CD8-positive, alpha-beta memory T cell (primary cell): ENCODE results near the gene CSNK2A3. TPM values are rescaled to one million over a fixed set of nuclear protein-coding genes. Genes with fewer than 3 reads are reported as not detected.

Source experiments
- CTCF ChIA-PET: fragments of 350-600 bp; sonication (Branson Sonifier 250); formaldehyde crosslinking; loops from one replicate; lab custom pipeline; 2021; ENCODE audit warnings: antibody characterized with exemption; lab: Charles Lee
- POLR2A ChIA-PET: fragments of 350-600 bp; sonication (Branson Sonifier 250); formaldehyde crosslinking; loops from one replicate; lab custom pipeline; 2021; ENCODE audit warnings: antibody characterized with exemption; lab: Charles Lee
- DNase-seq, 5 donors: peaks; one replicate each; pipeline versions ENCODE4 v3.0.0 to v3.0.0-alpha.2; 2020 to 2022; ENCODE audit warnings: mixed read lengths in 1 of 5
- H3K27ac ChIP-seq: one replicate; pipeline ENCODE4 v1.7.0; 2013; ENCODE audit warnings: low read depth, mild to moderate bottlenecking, low read length, moderate library complexity
- H3K27me3 ChIP-seq: 2 replicates; pipeline ENCODE4 v1.7.0; 2013; ENCODE audit warnings: low read length, mild to moderate bottlenecking; ENCODE audit not compliant: insufficient read depth, poor library complexity, severe bottlenecking
- H3K36me3 ChIP-seq: 2 replicates; pipeline ENCODE4 v1.7.0; 2013; ENCODE audit warnings: mild to moderate bottlenecking, low read length, moderate library complexity; ENCODE audit not compliant: insufficient read depth
- H3K4me1 ChIP-seq: 2 replicates; pipeline ENCODE4 v1.7.0; 2013; ENCODE audit warnings: mild to moderate bottlenecking, low read length, moderate library complexity; ENCODE audit not compliant: insufficient read depth
- H3K4me3 ChIP-seq: 2 replicates; pipeline ENCODE4 v1.7.0; 2013; ENCODE audit warnings: mild to moderate bottlenecking, low read length
- H3K9me3 ChIP-seq: 2 replicates; pipeline ENCODE4 v1.7.0; 2013; ENCODE audit warnings: mild to moderate bottlenecking, low read length
- H3K27ac Mint-ChIP-seq, 8 donors: one replicate each; pipeline ENCODE4 v1.8.0; 2020 to 2021; ENCODE audit warnings: mixed read lengths in 8 of 8, mild to moderate bottlenecking in 6 of 8, inconsistent platforms in 3 of 8, moderate library complexity in 3 of 8
- H3K27me3 Mint-ChIP-seq, 2 donors: one replicate each; pipeline ENCODE4 v1.8.0; 2020 to 2021; ENCODE audit warnings: mixed read lengths in 2 of 2, mild to moderate bottlenecking in 1 of 2, moderate library complexity in 1 of 2
- H3K36me3 Mint-ChIP-seq, 3 donors: one replicate each; pipeline ENCODE4 v1.8.0; 2020 to 2021; ENCODE audit warnings: mixed read lengths in 3 of 3, inconsistent platforms in 1 of 3, mild to moderate bottlenecking in 1 of 3
- H3K4me1 Mint-ChIP-seq, 3 donors: one replicate each; pipeline ENCODE4 v1.8.0; 2020 to 2021; ENCODE audit warnings: mixed read lengths in 3 of 3, inconsistent platforms in 1 of 3, mild to moderate bottlenecking in 1 of 3
- H3K4me3 Mint-ChIP-seq, 7 donors: one replicate each; pipeline ENCODE4 v1.8.0; 2020 to 2021; ENCODE audit warnings: mixed read lengths in 7 of 7, mild to moderate bottlenecking in 6 of 7, moderate library complexity in 4 of 7, inconsistent platforms in 2 of 7
- H3K9me3 Mint-ChIP-seq, 5 donors: one replicate each; pipeline ENCODE4 v1.8.0; 2020 to 2022; ENCODE audit warnings: mixed read lengths in 5 of 5, mild to moderate bottlenecking in 3 of 5, moderate library complexity in 2 of 5, inconsistent platforms in 1 of 5
- polyA plus RNA-seq: library from polyadenylated mRNA; unstranded; fragments of 300-500 nt; fragmentation: Illumina TruSeq; gene quantifications from one replicate; pipeline ENCODE4 v1.2.3, GENCODE V29; 2021
- total RNA-seq, 2 experiments: library from RNA; stranded (reverse); gene quantifications; one replicate each; pipeline ENCODE4 v1.2.3, GENCODE V29; 2021

The CSNK2A3 gene
- total and polyA plus RNA-seq, 3 experiments from 2014 or later: 1.1 to 2.6 (median 2.6) TPM

- no peaks in the 10 kb centered on the region for H3K36me3 ChIP-seq
- DNase-seq: no peak
- ChIA-PET CTCF (no interaction called here), POLR2A (no interaction called here)
- Mint-ChIP-seq H3K36me3 (no peaks in the 10 kb centered on the region), H3K27ac (no peak overlapping the region), H3K4me3 (no peak overlapping the region), H3K4me1 (no peaks in the 10 kb centered on the region), H3K27me3 (peaks cover 4 to 14% of the 10 kb centered on the region in 2 donors), H3K9me3 (no peaks in the 10 kb centered on the region)
- H3K4me3 ChIP-seq: no peak overlapping the region
- H3K27me3 ChIP-seq: no peaks in the 10 kb centered on the region
- H3K4me1 ChIP-seq: no peaks in the 10 kb centered on the region
- no peak overlapping the region for H3K27ac ChIP-seq
- no peaks in the 10 kb centered on the region for H3K9me3 ChIP-seq
These were observed 41.2 kb upstream of the CSNK2A3 start for GRCh38 chr11:11394241-11394640.

GRCh38 chr11:11391796-11392463 is 38.9 kb upstream of the CSNK2A3 start:
- H3K9me3 ChIP-seq: no peaks in the 10 kb centered on the region
- no peak overlapping the region for H3K27ac Mint-ChIP-seq
- no peak overlapping the region for H3K4me3 Mint-ChIP-seq
- no peaks in the 10 kb centered on the region for H3K4me1 ChIP-seq
- no peak overlapping the region for H3K4me3 ChIP-seq
- no peaks in the 10 kb centered on the region for H3K36me3 Mint-ChIP-seq
- ChIA-PET CTCF (no interaction called here), POLR2A (no interaction called here)
- no peak for DNase-seq
- no peak overlapping the region for H3K27ac ChIP-seq
- H3K9me3 Mint-ChIP-seq: no peaks in the 10 kb centered on the region
- H3K36me3 ChIP-seq: no peaks in the 10 kb centered on the region
- no peaks in the 10 kb centered on the region for H3K4me1 Mint-ChIP-seq
- peaks cover 4 to 29% of the 10 kb centered on the region in 2 donors for H3K27me3 Mint-ChIP-seq
- H3K27me3 ChIP-seq: no peaks in the 10 kb centered on the region

GRCh38 chr11:11391169-11391568 is 38.1 kb upstream of the CSNK2A3 start:
- Histone ChIP-seq H3K27me3 (no peaks in the 10 kb centered on the region), H3K4me3 (no peak overlapping the region), H3K4me1 (no peaks in the 10 kb centered on the region), H3K9me3 (no peaks in the 10 kb centered on the region), H3K27ac (no peak overlapping the region), H3K36me3 (no peaks in the 10 kb centered on the region)
- no peaks in the 10 kb centered on the region for H3K36me3 Mint-ChIP-seq
- ChIA-PET CTCF (no interaction called here), POLR2A (no interaction called here)
- H3K9me3 Mint-ChIP-seq: no peaks in the 10 kb centered on the region
- H3K4me1 Mint-ChIP-seq: no peaks in the 10 kb centered on the region
- H3K27me3 Mint-ChIP-seq: peaks cover 7 to 26% of the 10 kb centered on the region in 2 donors
- no peak for DNase-seq
- H3K27ac Mint-ChIP-seq: no peak overlapping the region
- no peak overlapping the region for H3K4me3 Mint-ChIP-seq

- H3K27ac Mint-ChIP-seq: no peak overlapping the region
- H3K4me1 Mint-ChIP-seq: no peaks in the 10 kb centered on the region
These were observed 37.2 kb upstream of the CSNK2A3 start for GRCh38 chr11:11390068-11390771.

GRCh38 chr11:11389238-11389637 is 36.2 kb upstream of the CSNK2A3 start:
- no peaks in the 10 kb centered on the region for H3K36me3 ChIP-seq
- Mint-ChIP-seq H3K4me3 (no peak overlapping the region), H3K4me1 (no peaks in the 10 kb centered on the region), H3K27ac (no peak overlapping the region), H3K36me3 (no peaks in the 10 kb centered on the region), H3K27me3 (peaks cover 5 to 18% of the 10 kb centered on the region in 2 donors), H3K9me3 (no peaks in the 10 kb centered on the region)
- no peaks in the 10 kb centered on the region for H3K9me3 ChIP-seq
- H3K4me1 ChIP-seq: no peaks in the 10 kb centered on the region
- H3K27ac ChIP-seq: no peak overlapping the region
- DNase-seq: no peak
- CTCF ChIA-PET: no interaction called here
- POLR2A ChIA-PET: no interaction called here
- no peaks in the 10 kb centered on the region for H3K27me3 ChIP-seq
- H3K4me3 ChIP-seq: no peak overlapping the region

More at GRCh38 chr11:11390068-11390771, 37.2 kb upstream of the CSNK2A3 start:
- Mint-ChIP-seq H3K4me3 (no peak overlapping the region), H3K36me3 (no peaks in the 10 kb centered on the region), H3K27me3 (peaks cover 7 to 21% of the 10 kb centered on the region in 2 donors), H3K9me3 (no peaks in the 10 kb centered on the region)
- Histone ChIP-seq H3K27ac (no peak overlapping the region), H3K4me1 (no peaks in the 10 kb centered on the region), H3K4me3 (no peak overlapping the region), H3K27me3 (no peaks in the 10 kb centered on the region), H3K9me3 (no peaks in the 10 kb centered on the region), H3K36me3 (no peaks in the 10 kb centered on the region)
- ChIA-PET POLR2A (no interaction called here), CTCF (no interaction called here)
- DNase-seq: no peak

GRCh38 chr11:11387622-11388305 is 34.7 kb upstream of the CSNK2A3 start:
- H3K9me3 Mint-ChIP-seq: peaks cover 0 to 2% (median 0%) of the 10 kb centered on the region in 5 donors
- H3K4me3 Mint-ChIP-seq: no peak overlapping the region
- Histone ChIP-seq H3K4me3 (no peak overlapping the region), H3K27ac (no peak overlapping the region), H3K27me3 (no peaks in the 10 kb centered on the region), H3K4me1 (no peaks in the 10 kb centered on the region), H3K36me3 (no peaks in the 10 kb centered on the region), H3K9me3 (no peaks in the 10 kb centered on the region)
- H3K27me3 Mint-ChIP-seq: peaks cover 4 to 18% of the 10 kb centered on the region in 2 donors
- no peak for DNase-seq
- H3K27ac Mint-ChIP-seq: no peak overlapping the region
- no peaks in the 10 kb centered on the region for H3K36me3 Mint-ChIP-seq
- ChIA-PET POLR2A (no interaction called here), CTCF (no interaction called here)
- H3K4me1 Mint-ChIP-seq: no peaks in the 10 kb centered on the region

- H3K9me3 Mint-ChIP-seq: peaks cover 0 to 2% (median 0%) of the 10 kb centered on the region in 5 donors
- H3K36me3 Mint-ChIP-seq: no peaks in the 10 kb centered on the region
- Histone ChIP-seq H3K4me1 (no peaks in the 10 kb centered on the region), H3K36me3 (no peaks in the 10 kb centered on the region), H3K27me3 (no peaks in the 10 kb centered on the region), H3K4me3 (no peak overlapping the region), H3K9me3 (no peaks in the 10 kb centered on the region), H3K27ac (no peak overlapping the region)
- H3K4me1 Mint-ChIP-seq: no peaks in the 10 kb centered on the region
- no peak overlapping the region for H3K27ac Mint-ChIP-seq
- POLR2A ChIA-PET: no interaction called here
- CTCF ChIA-PET: no interaction called here
- H3K27me3 Mint-ChIP-seq: peaks cover 3 to 18% of the 10 kb centered on the region in 2 donors
- no peak for DNase-seq
- H3K4me3 Mint-ChIP-seq: no peak overlapping the region
These were observed 34.2 kb upstream of the CSNK2A3 start for GRCh38 chr11:11387207-11387606.

- Mint-ChIP-seq H3K4me1 (no peaks in the 10 kb centered on the region), H3K27me3 (peaks cover 8 to 18% of the 10 kb centered on the region in 2 donors), H3K4me3 (no peak overlapping the region), H3K9me3 (peaks cover 0 to 2% (median 0%) of the 10 kb centered on the region in 5 donors), H3K27ac (no peak overlapping the region), H3K36me3 (no peaks in the 10 kb centered on the region)
- H3K9me3 ChIP-seq: no peaks in the 10 kb centered on the region
- POLR2A ChIA-PET: no interaction called here
- H3K4me3 ChIP-seq: no peak overlapping the region
- no peak overlapping the region for H3K27ac ChIP-seq
- no peaks in the 10 kb centered on the region for H3K36me3 ChIP-seq
- no peaks in the 10 kb centered on the region for H3K4me1 ChIP-seq
- no peak for DNase-seq
- H3K27me3 ChIP-seq: no peaks in the 10 kb centered on the region
- CTCF ChIA-PET: no interaction called here
These were observed 31.8 kb upstream of the CSNK2A3 start for GRCh38 chr11:11384829-11385228.
